Heart right ventricle (tissue), 16 donors: ENCODE results near the gene POU2F2. TPM values are rescaled to one million over a fixed set of nuclear protein-coding genes. Genes with fewer than 3 reads are reported as not detected.

Source experiments
- ATAC-seq, 8 donors: fragments of 200-7000 bp; cut with Tn5 transposase; one replicate each; pipeline ENCODE4 v1.9.1; 2020; ENCODE audit warnings: mild to moderate bottlenecking in 8 of 8, moderate library complexity in 8 of 8, moderate number of reproducible peaks in 1 of 8
- DNase-seq, 2 donors: peaks; one replicate each; pipeline ENCODE4 v3.0.0-alpha.2; 2020
- H3K27ac ChIP-seq, 10 donors: fragments of 200-600 bp; sonication (generic) in 2 of 10; one replicate each; pipeline versions ENCODE4 v1.5.0 to v1.8.0; 2020 to 2022; ENCODE audit warnings: mild to moderate bottlenecking in 3 of 10
- H3K27me3 ChIP-seq, 7 donors: fragments of 200-600 bp; one replicate each; pipeline ENCODE4 v1.8.0; 2021 to 2022; ENCODE audit warnings: mild to moderate bottlenecking in 2 of 7
- H3K36me3 ChIP-seq, 9 donors: fragments of 200-600 bp; sonication (generic) in 1 of 9; one replicate each; pipeline versions ENCODE4 v1.5.0 to v1.8.0; 2020 to 2022; ENCODE audit warnings: mild to moderate bottlenecking in 2 of 9
- H3K4me1 ChIP-seq, 9 donors: fragments of 200-600 bp; sonication (generic) in 1 of 9; one replicate each; pipeline versions ENCODE4 v1.5.0 to v1.8.0; 2020 to 2022; ENCODE audit warnings: mild to moderate bottlenecking in 4 of 9
- H3K4me3 ChIP-seq, 10 donors: fragments of 200-600 bp; sonication (generic) in 2 of 10; one replicate each; pipeline versions ENCODE4 v1.5.0 to v1.8.0; 2020 to 2022; ENCODE audit warnings: mild to moderate bottlenecking in 7 of 10, moderate library complexity in 2 of 10
- H3K9me3 ChIP-seq, 11 donors: fragments of 200-600 bp in 10 of 11; sonication (generic) in 2 of 11; one replicate each; pipeline versions ENCODE4 v1.5.0 to v1.8.0; 2013 to 2022; ENCODE audit warnings: mild to moderate bottlenecking in 2 of 11, control low read depth in 1 of 11, moderate library complexity in 1 of 11
- WGBS, 2 donors: extraction: QIAGEN DNeasy Blood & Tissue Kit; methylation state at CpG; one replicate each; pipeline ENCODE4 v1.1.7; 2013; ENCODE audit warnings: inconsistent platforms in 1 of 2; 5-methylcytosine and 5-hydroxymethylcytosine counted together
- intact Hi-C, 10 donors: fragments of 100-400 bp; cut with DNase I; formaldehyde crosslinking; loops; one replicate each; pipeline versions ENCODE4 v1.11.1 to v1.14.2; 2022
- polyA plus RNA-seq, 2 donors: library from polyadenylated mRNA; stranded (reverse); fragments of 200-250 nt; gene quantifications; one replicate each; pipeline ENCODE4 v1.2.3, GENCODE V29; 2013
- total RNA-seq, 10 donors: library from RNA; stranded (reverse); fragmentation: NEBNext Ultra II Directional in 3 of 10; extraction: Animal tissue kit (Norgen Biotek cat#: 25700) in 3 of 10; gene quantifications; one replicate each; pipeline versions ENCODE4 v1.2.1 to v1.2.4, GENCODE V29; 2021 to 2023
- TF ChIP-seq, protein P1 (sequence below), 9 donors: fragments of 200-600 bp; sonication (generic) in 2 of 9; IDR thresholded peaks; one replicate each; pipeline versions ENCODE4 v1.5.0 to v1.8.0; 2021 to 2022; ENCODE audit warnings: antibody characterized with exemption in 9 of 9, mild to moderate bottlenecking in 5 of 9, moderate library complexity in 1 of 9
- donor health status: Arrhythmogenic right ventricular cardiomyopathy.
- donor health status: ischemic (EF 13 %, LVEDD 7.1; RV severe dilation, severe dysfunction).
- donor health status: healthy with polysubstance abuse.
- donor health status: DM: no; HTN: yes; CAD: no.
- donor health status: DM: no; HTN: no; CAD: no.
- donor health status: ischemic (EF 25% LVEDD 6.9; RV normal size, moderate dysfunction).
- donor health status: ischemic (EF 25% LVEDD 5.7; RV mildly dilated, moderate dysfunction).
- donor health status: healthy.
- donor health status: DM: yes; HTN: yes; CAD: no.
- donor health status: Ischemic cardiomyopathy.
- donor health status: ischemic (EF 35%, LVEDD 5.7; RV mildly dilated, moderate dysfunction).
- donor health status: nonischemic (EF 11% LVEDD 7.7; RV severe dilation, severe dysfunction).
- donor health status: DM: yes; HTN: yes; CAD: no.
- donor health status: PGD.
- donor health status: ischemic (EF 29% LVEDD 5.4; RV normal size, mild dysfunction).
- donor health status: nonischemic (EF 23%, LVEDD 6.1; RV moderate dilation, normal function).

POU2F2 gene
- total and polyA plus RNA-seq, 12 donors = 0.28 to 3.8 (median 0.69) TPM

DNA sequence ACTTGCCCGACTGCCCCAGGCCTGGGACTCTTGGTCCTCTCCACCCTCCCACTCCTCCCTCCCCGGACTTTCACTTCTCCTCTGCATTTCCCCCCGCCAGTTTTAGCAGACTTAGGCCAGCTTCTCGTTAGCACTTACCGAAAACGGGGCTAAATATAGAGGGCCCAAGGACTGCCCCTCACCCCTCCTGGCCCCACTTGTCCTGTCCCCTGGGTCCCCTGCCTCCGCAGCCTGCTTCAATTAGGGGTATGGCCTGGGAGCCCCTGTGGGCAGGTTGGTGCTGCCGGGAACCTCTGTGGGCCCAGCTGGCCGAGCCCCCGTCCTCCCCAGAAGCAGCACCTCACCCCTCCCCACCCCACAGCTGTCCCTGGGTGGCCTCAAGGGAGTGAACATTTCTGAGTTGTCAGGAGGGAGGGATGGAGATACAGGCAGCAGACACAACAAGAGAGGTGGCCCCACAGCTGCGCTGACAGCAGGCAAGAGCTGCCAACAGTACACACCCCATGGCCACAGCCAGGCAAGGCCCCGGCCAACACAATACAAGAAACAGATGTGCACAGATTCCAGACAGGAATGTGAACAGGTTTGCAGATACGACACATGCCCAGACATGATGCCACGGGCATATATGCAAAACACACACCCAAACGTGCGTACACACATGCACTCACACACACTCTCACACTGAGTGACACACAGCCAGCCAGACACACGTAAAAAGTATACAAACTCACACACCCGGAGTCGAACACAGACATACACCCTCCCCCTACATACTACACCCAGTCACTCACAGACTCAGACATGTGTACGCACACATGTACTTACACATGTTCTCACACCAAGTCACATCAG, 2.6 kb downstream of the POU2F2 start:
- Histone ChIP-seq H3K27ac (peak overlapping the region in 2 of 10 donors; percentile 25 to 74), H3K4me3 (peak overlapping the region in 2 of 10 donors; percentile 12 to 32), H3K36me3 (no peaks in the 10 kb centered on the region), H3K4me1 (peaks cover 0 to 45% (median 14%) of the 10 kb centered on the region in 9 donors), H3K27me3 (peaks cover 0 to 69% (median 48%) of the 10 kb centered on the region in 7 donors), H3K9me3 (no peaks in the 10 kb centered on the region)
- WGBS, 2 donors = 39 to 41% methylated on average over 20 of the region's 20 CpGs
- ATAC-seq (peak in 7 of 8 donors; percentile 33 to 56 (median 47)), DNase-seq (peak; percentile 25 to 34)
- intact Hi-C loops = loop anchor here in 9 of 10 donors (5.0 to 10.0 kb wide), 6 partner anchors 53 to 195 kb away; partner anchors contain the start of genes MEGF8 (in 5 of the 9) and TMEM145 (in 1 of the 9)
- TF ChIP-seq, protein P1, sequence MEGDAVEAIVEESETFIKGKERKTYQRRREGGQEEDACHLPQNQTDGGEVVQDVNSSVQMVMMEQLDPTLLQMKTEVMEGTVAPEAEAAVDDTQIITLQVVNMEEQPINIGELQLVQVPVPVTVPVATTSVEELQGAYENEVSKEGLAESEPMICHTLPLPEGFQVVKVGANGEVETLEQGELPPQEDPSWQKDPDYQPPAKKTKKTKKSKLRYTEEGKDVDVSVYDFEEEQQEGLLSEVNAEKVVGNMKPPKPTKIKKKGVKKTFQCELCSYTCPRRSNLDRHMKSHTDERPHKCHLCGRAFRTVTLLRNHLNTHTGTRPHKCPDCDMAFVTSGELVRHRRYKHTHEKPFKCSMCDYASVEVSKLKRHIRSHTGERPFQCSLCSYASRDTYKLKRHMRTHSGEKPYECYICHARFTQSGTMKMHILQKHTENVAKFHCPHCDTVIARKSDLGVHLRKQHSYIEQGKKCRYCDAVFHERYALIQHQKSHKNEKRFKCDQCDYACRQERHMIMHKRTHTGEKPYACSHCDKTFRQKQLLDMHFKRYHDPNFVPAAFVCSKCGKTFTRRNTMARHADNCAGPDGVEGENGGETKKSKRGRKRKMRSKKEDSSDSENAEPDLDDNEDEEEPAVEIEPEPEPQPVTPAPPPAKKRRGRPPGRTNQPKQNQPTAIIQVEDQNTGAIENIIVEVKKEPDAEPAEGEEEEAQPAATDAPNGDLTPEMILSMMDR (IDR thresholded peaks at IDR 0.05) = no peak

GRCh38 chr19:42126574-42126973, 5.7 kb downstream of the POU2F2 start:
- TF ChIP-seq, protein P1 (IDR thresholded peaks at IDR 0.05) = no peak
- no peak for ATAC-seq
- H3K4me3 ChIP-seq = no peak overlapping the region
- intact Hi-C loops = loop anchor here in 1 of 10 donors (5.0 kb wide), 1 partner anchor 76 kb away; no protein-coding TSS in a partner anchor
- WGBS, 2 donors = 84 to 88% methylated on average over 5 of the region's 5 CpGs
- no peak for DNase-seq
- no peaks in the 10 kb centered on the region for H3K9me3 ChIP-seq
- no peaks in the 10 kb centered on the region for H3K36me3 ChIP-seq
- H3K27me3 ChIP-seq = peaks cover 0 to 57% (median 22%) of the 10 kb centered on the region in 7 donors
- H3K4me1 ChIP-seq = peaks cover 0 to 54% (median 0%) of the 10 kb centered on the region in 9 donors
- H3K27ac ChIP-seq = no peak overlapping the region

DNA sequence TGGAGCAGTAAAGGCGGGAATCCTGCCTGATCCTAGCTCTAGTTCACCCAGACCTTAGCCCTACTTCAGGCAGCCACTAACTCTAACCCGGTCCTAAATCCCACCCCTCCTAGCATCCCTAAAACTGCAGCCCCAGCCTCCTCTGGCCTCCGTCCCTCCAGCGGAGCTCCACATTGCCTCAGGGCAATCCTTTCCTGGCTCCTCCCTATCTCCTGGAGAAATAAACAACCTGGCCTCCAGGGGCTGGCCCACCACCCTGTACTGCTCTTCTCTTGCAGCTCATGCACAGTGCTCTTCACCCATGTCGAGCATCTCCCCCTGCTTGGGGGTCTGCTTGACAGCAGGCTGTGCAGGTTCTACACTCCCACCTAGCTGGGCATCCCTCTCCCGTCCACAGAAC, 6.7 kb downstream of the POU2F2 start:
- intact Hi-C loops = loop anchor here in 1 of 10 donors (5.0 kb wide), 1 partner anchor 77 kb away; no protein-coding TSS in a partner anchor
- no peak overlapping the region for H3K27ac ChIP-seq
- TF ChIP-seq, protein P1 (IDR thresholded peaks at IDR 0.05) = no peak
- H3K36me3 ChIP-seq = no peaks in the 10 kb centered on the region
- 55% methylated on average over 6 of the region's 6 CpGs for WGBS, 2 donors
- no peaks in the 10 kb centered on the region for H3K9me3 ChIP-seq
- peaks cover 0 to 50% (median 15%) of the 10 kb centered on the region in 7 donors for H3K27me3 ChIP-seq
- DNase-seq = no peak
- H3K4me3 ChIP-seq = no peak overlapping the region
- ATAC-seq = no peak
- H3K4me1 ChIP-seq = peaks cover 0 to 63% (median 0%) of the 10 kb centered on the region in 9 donors

DNA sequence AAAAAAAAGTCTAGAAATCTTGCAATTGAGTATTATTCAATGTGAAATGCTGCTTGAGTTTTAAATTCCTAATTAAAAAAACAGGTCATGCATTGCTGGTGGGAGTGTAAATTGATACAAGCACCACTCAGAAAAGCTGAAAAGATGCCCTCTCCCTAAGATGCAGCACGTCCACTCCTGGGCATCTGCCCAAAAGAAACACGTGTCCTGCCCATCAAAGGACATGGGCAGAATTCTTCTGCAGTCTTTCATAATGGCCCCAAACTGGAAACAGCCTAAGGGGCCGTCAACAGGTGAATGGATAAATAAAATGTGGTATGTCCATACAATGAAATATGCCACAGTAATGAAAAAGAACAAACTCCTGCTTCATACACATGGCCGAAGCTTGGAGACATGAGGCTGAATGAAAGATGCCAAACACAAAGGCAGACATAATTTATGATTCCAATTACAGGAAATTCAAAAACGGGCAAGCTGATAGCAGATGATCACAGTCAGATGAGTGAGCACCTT, 7.8 kb downstream of the POU2F2 start:
- Histone ChIP-seq H3K27me3 (peaks cover 0 to 39% (median 10%) of the 10 kb centered on the region in 7 donors), H3K9me3 (no peaks in the 10 kb centered on the region), H3K36me3 (no peaks in the 10 kb centered on the region), H3K4me3 (no peak overlapping the region), H3K27ac (no peak overlapping the region), H3K4me1 (peaks cover 0 to 55% (median 0%) of the 10 kb centered on the region in 9 donors)
- no peak for ATAC-seq
- TF ChIP-seq, protein P1 (IDR thresholded peaks at IDR 0.05) = no peak
- WGBS, 2 donors = 82 to 87% methylated on average over 5 of the region's 5 CpGs
- intact Hi-C loops = no loop called here
- DNase-seq = no peak
